ENCODE measurements around the gene FBXL16.

FBXL16 gene

DNA sequence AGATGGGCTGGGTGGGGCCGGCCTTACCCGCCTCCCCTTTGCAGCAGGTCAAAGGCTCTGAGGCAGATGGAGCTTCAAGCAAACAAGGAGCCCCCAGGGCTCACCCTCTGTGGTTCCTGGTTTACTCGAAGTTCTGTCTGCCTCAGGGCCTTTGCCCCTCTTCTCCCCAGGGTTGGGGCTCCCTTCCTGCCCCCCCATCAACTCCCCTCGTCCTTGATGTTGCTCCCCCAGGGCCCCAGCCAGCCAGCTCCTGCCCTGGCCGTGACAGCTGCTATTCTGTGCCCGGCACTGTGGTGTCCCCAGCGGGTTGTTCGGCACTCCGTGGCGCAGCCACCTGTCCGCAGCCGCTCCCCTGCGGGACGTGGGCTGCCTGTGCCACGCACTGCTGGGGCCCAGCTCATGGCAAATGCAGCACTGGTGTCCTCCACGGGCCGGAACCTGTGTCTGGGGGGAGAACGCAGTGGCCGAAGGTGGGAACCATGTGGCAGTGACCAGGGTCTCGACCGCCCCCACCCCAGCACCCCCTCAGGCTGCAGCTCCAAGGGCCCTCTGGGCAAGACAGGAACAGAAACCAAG, 5.0 kb upstream of the FBXL16 start:
- no peak for DNase-seq (ENCODE audit: low read depth in 2 of 2)

DNA sequence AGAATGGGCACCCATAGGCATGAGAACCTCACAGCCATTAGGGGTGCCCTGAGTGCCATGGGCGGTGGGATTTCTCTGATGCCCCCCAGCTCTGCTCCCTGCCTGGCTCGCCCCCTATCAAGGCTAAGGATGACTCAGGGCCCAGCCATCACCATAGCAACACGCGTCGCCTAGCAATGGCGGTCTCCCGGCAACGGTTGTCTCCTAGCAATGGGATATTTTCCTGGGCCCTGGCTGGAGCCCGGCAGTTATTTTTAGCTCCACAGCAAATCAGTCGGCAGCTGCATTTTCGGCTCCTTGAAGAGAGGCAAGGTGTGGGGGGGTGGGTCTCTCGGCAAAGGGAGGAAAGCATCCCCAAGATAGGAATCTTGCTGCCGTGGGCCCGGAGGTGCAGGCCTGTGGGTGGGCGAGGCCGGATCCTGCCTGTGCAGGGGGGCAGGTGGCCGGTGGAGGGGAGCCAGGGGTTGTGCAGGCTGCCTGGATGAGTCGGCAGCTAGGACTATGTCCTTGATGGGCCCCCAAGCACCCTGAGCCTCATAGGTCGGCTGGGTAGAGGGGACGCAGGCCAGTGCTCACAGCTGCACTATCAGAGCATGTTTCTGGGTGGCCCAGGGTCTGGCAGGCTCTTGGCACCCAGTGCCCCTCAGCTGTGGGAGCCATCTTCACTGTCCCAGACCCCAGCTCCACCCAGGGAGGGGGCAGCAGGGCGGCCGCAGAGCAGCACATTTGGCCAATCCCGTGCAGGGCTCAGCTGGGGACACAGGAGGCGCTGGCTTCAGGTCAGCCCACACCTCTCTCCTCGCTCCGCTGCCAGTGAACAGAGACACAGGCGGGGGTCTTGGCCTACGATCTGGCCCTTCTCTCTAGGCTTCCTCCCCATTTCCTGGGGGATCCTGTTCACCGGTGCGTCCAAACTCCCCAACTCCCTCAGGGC, 4.2 kb upstream of the FBXL16 start:
- DNase-seq (ENCODE audit: low read depth in 2 of 2): peak in 1 of 2 experiments; percentile 42

GRCh38 chr16:708959-709358, 3.4 kb upstream of the FBXL16 start:
- no peak for DNase-seq (ENCODE audit: low read depth in 2 of 2)

GRCh38 chr16:708019-708418, 2.4 kb upstream of the FBXL16 start:
- DNase-seq (ENCODE audit: low read depth in 2 of 2): no peak

GRCh38 chr16:707062-707538, 1.5 kb upstream of the FBXL16 start:
- no peak for DNase-seq (ENCODE audit: low read depth in 2 of 2)

- DNase-seq (ENCODE audit: low read depth in 2 of 2): no peak
These were observed 824 bp upstream of the FBXL16 start for GRCh38 chr16:706189-707061.

DNA sequence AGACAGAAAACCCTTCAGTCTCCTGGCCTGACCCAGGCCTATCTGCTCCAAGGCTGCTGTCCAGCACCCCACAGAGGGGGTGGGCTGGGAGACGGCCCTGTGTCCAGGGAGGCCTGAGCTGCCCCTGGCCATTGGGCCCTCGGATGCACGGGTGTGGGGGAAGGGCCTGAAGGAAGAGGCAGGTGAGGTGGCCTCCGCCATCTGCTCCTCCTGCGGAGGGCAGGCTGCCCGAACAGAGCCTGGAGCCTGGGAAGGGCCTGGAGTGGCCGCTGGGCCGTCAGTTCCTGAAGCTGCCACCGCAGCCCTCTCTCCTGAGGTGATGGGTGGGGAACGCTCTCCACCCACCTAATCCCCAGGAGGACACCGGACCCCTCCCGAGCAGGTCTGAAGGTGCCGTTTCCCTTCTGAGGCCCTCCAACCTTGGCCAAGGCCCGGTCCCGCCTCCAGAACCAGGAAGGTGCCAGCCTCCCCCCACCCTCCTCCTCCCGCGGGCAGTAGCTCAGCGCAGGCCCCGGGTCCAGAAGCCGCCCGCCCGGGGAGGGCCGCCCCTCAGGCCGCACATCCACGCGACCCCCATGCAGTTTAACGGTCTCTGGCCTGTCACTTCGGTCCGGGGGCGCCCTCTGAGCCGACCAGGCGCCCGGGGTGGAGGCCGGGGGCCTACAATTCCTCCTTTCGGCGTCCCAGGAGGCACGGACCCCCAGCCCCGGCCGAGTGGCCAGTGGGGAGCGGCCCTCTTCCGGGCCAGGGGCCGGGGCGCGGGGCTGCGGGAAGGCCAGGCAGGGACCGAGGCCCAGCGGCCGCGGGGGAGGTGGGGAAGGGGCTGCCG, 835 bp downstream of the FBXL16 start:
- no peak for DNase-seq (ENCODE audit: low read depth in 2 of 2)

GRCh38 chr16:704047-704446, 1.6 kb downstream of the FBXL16 start:
- DNase-seq (ENCODE audit: low read depth in 2 of 2): no peak

DNA sequence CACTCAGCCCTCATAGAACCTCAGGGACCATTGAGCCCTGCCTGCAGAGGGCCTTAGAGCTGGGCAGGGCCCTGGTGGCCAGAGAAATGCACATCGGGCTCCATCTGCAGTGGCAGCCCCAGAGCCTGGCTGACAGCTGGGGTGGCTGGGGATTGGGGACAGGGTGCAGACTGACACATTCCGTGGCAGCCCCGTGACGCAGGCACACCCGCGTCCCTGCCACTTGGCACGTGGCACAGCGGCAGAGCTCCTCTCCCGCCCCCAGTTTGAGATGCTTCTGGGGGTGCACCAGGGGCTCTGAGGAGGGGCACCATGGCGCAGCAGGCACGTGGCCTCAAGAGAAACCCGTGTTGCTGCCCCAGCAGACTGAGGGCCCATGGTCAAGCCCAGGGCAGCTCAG, 2.2 kb downstream of the FBXL16 start:
- DNase-seq (ENCODE audit: low read depth in 2 of 2): no peak

DNA sequence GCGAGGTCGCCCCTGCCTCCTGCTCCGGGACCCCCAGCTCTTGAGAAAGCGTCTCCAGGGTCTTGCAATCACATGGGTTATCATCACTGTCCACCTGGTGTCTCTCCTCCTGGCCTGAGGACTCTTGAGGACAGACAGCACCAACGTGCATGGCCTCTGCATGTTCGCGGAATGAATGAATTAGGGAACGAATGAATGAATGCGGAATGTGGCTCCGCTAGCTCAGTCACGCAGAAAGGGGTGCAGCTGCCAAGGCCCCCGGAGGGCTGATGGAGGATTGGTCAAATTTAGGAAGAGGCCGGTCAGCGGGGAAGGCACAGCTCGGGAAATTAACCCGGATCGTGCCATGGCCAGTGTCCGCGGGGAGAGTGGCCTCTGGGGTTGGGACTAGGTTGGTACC, 3.3 kb downstream of the FBXL16 start:
- no peak for DNase-seq (ENCODE audit: low read depth in 2 of 2)

DNA sequence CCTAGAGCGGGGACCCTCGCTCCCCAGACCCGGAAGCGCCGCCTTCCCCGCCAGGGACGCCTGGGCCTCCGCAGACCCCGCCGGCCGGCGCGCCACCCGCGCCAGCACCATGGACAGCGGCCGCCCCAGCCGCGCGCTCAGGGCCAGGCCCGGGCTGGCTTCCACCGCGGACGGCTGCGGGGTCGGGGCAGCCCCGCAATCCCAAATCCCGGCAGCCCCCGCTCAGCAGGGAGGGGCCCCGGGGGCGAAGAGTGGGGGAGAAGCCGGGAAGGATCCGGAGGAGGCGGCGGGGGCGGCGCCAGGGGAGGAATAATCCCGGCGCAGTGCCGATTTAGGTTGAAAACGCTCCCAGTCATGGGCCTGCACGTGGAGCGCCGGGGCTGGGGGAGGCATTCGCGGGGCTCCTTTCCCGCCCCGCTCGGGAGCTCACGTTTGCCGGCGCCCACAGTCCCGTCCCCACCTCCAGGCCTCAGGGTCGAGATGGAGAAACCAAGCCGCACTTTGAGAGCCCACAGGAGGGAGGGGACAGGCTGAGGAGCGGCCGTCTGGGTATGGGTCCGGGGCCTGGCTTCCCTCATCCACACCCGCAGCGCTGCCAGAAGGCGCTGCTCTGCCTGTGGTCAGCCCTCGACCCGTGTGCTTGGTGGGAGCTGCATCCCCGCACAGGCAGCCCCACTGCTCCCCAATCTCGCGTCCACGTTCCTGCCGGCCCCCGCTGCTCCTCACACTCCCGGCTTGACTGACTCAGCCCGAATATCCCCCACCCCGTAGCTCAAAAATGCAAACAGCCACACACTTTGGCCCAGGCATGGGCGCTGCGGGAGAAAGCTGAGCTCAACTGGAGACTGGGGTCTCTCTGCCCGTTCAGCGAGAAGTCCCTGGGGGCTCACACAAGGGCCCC, 4.7 kb downstream of the FBXL16 start:
- DNase-seq (ENCODE audit: low read depth in 2 of 2): no peak

DNA sequence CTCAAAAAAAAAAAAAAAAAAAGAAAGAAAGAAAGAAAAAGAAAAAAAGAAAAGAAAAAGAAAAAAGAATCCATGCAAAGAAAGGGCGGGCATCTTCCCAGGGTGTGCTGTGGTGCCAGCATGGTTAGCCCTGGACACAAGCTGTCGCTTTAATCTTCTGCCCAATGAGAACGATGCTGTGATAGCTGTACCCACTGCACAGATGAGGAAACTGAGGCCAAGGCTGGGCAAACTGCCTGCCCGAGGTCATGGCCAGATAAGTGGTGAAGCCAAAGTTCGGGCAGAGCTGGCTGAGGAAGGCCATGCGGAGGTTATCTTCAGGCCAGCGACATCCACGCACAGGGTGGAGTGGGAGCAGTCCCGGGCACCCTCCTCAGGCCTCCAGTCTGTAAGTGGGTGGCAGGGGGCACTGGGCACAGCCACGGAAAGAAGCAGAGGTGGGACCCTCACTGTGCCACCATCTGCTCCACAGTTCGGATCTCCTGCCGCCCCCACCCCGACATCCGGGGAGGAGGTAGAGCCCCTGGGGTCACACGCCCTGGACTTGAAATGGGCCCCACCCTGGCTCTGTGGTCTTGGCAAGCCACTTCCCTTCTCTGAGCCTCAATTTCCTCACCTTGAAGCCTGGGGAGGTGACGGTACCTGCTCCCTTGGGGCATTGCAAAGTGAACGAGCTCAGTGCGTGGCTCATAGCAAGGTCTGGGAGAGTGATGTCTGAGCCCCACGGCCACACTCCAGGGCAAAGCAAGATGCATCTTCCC, 6.5 kb downstream of the FBXL16 start:
- no peak for DNase-seq (ENCODE audit: low read depth in 2 of 2)

DNA sequence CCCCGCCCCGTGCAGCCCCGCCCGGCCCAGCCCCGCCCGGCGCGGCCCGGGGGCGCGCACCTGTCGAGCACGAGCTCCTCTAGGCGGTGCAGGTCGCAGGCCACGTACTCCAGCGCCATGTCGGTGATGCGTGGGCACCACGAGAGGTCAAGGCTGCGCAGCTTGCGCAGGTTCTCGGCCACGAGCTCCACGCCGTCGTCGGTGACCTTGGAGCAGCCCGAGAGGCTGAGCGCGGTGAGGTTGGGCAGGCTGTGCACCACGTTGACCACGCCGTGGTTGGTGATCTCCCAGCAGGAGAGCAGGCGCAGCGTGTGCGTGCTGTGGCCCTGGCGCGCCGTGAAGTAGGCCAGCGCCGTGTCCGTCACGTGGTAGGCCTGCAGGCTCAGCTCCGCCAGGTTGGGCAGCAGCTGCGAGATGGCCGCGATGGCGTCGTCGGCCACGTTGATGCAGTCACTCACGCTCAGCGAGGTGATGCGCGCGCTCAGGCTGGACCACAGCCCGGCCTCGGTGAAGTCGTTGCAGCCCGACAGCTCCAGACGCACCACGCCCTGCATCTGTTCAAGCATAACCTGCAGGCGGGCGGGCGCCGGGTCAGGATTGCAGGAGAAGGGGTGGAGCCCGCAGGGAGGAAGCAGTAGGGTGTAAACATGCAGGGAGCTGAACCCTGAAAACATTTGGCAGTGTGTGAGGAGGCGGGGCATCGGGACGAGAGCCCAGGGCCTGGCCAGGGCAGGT, 10.1 kb downstream of the FBXL16 start:
- DNase-seq (ENCODE audit: low read depth in 2 of 2): no peak

- no peak for DNase-seq (ENCODE audit: low read depth in 2 of 2)
These were observed 10.7 kb downstream of the FBXL16 start for GRCh38 chr16:694863-695354.

DNA sequence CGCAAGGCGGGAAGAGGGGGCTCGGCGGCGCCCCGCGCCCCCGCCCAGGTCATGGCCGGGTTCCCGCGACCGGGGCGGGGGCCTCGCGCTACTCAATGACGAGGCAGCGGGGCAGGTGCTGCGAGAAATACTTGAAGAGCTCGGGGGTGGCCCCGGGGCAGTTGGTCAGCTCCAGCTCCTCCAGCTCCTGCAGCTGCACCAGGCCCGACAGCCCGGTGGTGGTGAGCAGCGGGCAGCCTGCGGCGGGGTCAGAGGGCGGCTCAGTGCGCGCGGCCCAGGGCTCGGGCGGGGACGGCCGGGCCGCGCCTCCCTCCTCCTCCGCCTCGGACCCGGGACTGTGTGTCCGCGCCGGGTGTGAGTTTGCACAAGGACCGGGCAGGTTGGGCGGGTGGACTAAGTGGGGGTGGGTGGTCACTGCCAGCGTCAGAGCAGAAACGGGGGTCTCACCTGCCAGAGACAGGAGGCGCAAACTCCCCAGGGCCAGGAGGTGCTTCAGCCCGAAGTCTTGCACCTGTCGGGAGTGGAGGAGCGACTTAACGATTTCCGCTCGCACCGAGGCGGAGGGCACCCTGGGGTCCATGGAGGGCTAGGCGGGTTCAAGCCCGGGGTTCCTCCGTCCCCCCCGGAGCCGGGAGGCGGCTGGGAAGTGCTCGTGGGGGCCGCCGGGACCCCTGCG, 11.3 kb downstream of the FBXL16 start:
- no peak for DNase-seq (ENCODE audit: low read depth in 2 of 2)

- DNase-seq (ENCODE audit: low read depth in 2 of 2): no peak
These were observed 11.8 kb downstream of the FBXL16 start for GRCh38 chr16:693766-694165.

DNA sequence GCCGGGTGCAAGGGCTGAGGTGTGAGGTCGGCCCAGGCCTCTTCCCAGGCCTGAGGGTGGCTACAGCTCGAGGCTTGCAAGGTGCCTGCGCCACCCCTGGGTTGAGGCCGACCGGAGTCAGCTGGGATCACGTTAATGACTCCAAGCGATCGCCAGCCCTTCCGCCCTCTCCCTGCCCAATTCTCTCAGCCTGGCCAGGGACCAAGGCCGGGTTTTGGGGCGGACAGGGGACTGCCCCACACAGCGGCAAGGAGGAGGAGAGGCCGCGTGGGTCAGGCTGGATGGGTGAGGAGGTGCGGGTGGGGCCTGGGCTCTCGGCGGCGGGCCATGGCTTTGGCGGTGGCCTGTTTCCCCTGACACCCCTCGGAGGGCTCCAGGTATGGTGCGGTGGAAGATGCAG, 12.2 kb downstream of the FBXL16 start:
- DNase-seq (ENCODE audit: low read depth in 2 of 2): no peak

All from fibroblast of skin of left quadriceps (primary cell).